T-helper 2 cell treated with Interferon-gamma antibody and Interleukin-4, amounts not matched to agents 100 ng/mL and 5 ng/mL, for 36 hours (primary cell): ENCODE data around the gene LCN6. TPM values are rescaled to one million over a fixed set of nuclear protein-coding genes. Genes with fewer than 3 reads are reported as not detected.
"Not testable (repeated sequence)": the region's sequence is repeated elsewhere in the genome, so short reads cannot be mapped to it uniquely, and the experiment has no call there.

Experiments used
- intact Hi-C: fragments of 100-400 bp; cut with micrococcal nuclease; formaldehyde crosslinking; loops from one replicate; pipeline ENCODE4 v1.15.1; 2023
- total RNA-seq: library from RNA; stranded (reverse); gene quantifications from 2 replicates; pipeline ENCODE4 v1.2.3, GENCODE V29; 2022

LCN6 gene
- total RNA-seq, 1 donor from 2014 or later: not detected

- intact Hi-C loops: no loop called here
These were observed 36.1 kb upstream of the LCN6 start for GRCh38 chr9:136784249-136784996.

GRCh38 chr9:136782452-136782851, 34.1 kb upstream of the LCN6 start:
- intact Hi-C loops: no loop called here

- intact Hi-C loops: no loop called here
These were observed 31.5 kb upstream of the LCN6 start for GRCh38 chr9:136779808-136780207.

GRCh38 chr9:136777359-136777758, 29.0 kb upstream of the LCN6 start:
- intact Hi-C loops: no loop called here

- intact Hi-C loops: no loop called here
These were observed 28.6 kb upstream of the LCN6 start for GRCh38 chr9:136776947-136777346.

- intact Hi-C loops: no loop called here
These were observed 26.9 kb upstream of the LCN6 start for GRCh38 chr9:136775191-136775590.

GRCh38 chr9:136774416-136775045, 26.2 kb upstream of the LCN6 start:
- intact Hi-C loops: no loop called here

- intact Hi-C loops: no loop called here
These were observed 25.2 kb upstream of the LCN6 start for GRCh38 chr9:136773386-136774044.

GRCh38 chr9:136771907-136772415, 23.6 kb upstream of the LCN6 start:
- intact Hi-C loops: no loop called here

GRCh38 chr9:136769710-136770191, 21.4 kb upstream of the LCN6 start:
- intact Hi-C loops: no loop called here

- intact Hi-C loops: not testable (repeated sequence)
These were observed 18.2 kb upstream of the LCN6 start for GRCh38 chr9:136766410-136767120.

- intact Hi-C loops: not testable (repeated sequence)
These were observed 17.6 kb upstream of the LCN6 start for GRCh38 chr9:136765745-136766409.

GRCh38 chr9:136765041-136765440, 16.7 kb upstream of the LCN6 start:
- intact Hi-C loops: no loop called here

GRCh38 chr9:136764301-136764891, 16.1 kb upstream of the LCN6 start, which contains the start of gene LCN15:
Gene LCN15, minus strand, starts transcription at chr9:136764518. Its CDS starts 30 bp downstream, at chr9:136764488.
- intact Hi-C loops: no loop called here

GRCh38 chr9:136763649-136764035, 15.3 kb upstream of the LCN6 start:
- intact Hi-C loops: no loop called here

GRCh38 chr9:136762915-136763648, 14.8 kb upstream of the LCN6 start:
- intact Hi-C loops: no loop called here

GRCh38 chr9:136762221-136762691, 13.9 kb upstream of the LCN6 start:
- intact Hi-C loops: no loop called here

GRCh38 chr9:136761545-136761981, 13.2 kb upstream of the LCN6 start:
- intact Hi-C loops: no loop called here

- intact Hi-C loops: not testable (repeated sequence)
These were observed 12.7 kb upstream of the LCN6 start for GRCh38 chr9:136760834-136761544.
